Femur (tissue), 1 donor: ENCODE results near the gene EDA2R.

Experiments used
- DNase-seq: peaks from one replicate; pipeline ENCODE4 v3.0.0-alpha.2; 2017

The EDA2R gene

GRCh38 chrX:66638591-66639500, at the start of gene EDA2R:
TSS of gene EDA2R (minus strand) at chrX:66639078. CDS start at chrX:66616020, 23,058 bp downstream.
- peak; percentile 40 for DNase-seq

GRCh38 chrX:66684196-66684595, 45.3 kb upstream of the EDA2R start:
- DNase-seq = no peak

- no peak for DNase-seq
Observed at GRCh38 chrX:66680451-66680850, 41.6 kb upstream of the EDA2R start.

- DNase-seq = no peak
Observed at GRCh38 chrX:66677430-66677829, 38.6 kb upstream of the EDA2R start.

GRCh38 chrX:66676990-66677389, 38.1 kb upstream of the EDA2R start:
- no peak for DNase-seq

- DNase-seq = no peak
Observed at GRCh38 chrX:66676413-66676812, 37.5 kb upstream of the EDA2R start.

GRCh38 chrX:66675541-66675940, 36.7 kb upstream of the EDA2R start:
- no peak for DNase-seq

GRCh38 chrX:66674506-66674905, 35.6 kb upstream of the EDA2R start:
- DNase-seq = no peak

- DNase-seq = no peak
Observed at GRCh38 chrX:66672106-66672505, 33.2 kb upstream of the EDA2R start.

GRCh38 chrX:66654411-66654810, 15.5 kb upstream of the EDA2R start:
- no peak for DNase-seq

GRCh38 chrX:66635360-66635759, 3.5 kb downstream of the EDA2R start:
- no peak for DNase-seq

GRCh38 chrX:66634272-66634671, 4.6 kb downstream of the EDA2R start:
- no peak for DNase-seq

- no peak for DNase-seq
Observed at GRCh38 chrX:66633541-66633940, 5.3 kb downstream of the EDA2R start.

GRCh38 chrX:66632981-66633380, 5.9 kb downstream of the EDA2R start:
- no peak for DNase-seq

GRCh38 chrX:66632473-66632872, 6.4 kb downstream of the EDA2R start:
- no peak for DNase-seq

GRCh38 chrX:66625525-66625924, 13.4 kb downstream of the EDA2R start:
- no peak for DNase-seq

- DNase-seq = no peak
Observed at GRCh38 chrX:66622209-66622608, 16.7 kb downstream of the EDA2R start.

GRCh38 chrX:66616944-66617343, 21.9 kb downstream of the EDA2R start:
- DNase-seq = no peak

GRCh38 chrX:66602381-66602938, 36.4 kb downstream of the EDA2R start:
- DNase-seq = no peak

- no peak for DNase-seq
Observed at GRCh38 chrX:66601522-66601921, 37.4 kb downstream of the EDA2R start.

- DNase-seq = no peak
Observed at GRCh38 chrX:66579219-66579618, 59.7 kb downstream of the EDA2R start.

GRCh38 chrX:66553973-66554372, 84.9 kb downstream of the EDA2R start:
- no peak for DNase-seq

- no peak for DNase-seq
Observed at GRCh38 chrX:66547847-66548369, 91.0 kb downstream of the EDA2R start.
